GM12878 (cell line): ENCODE results near the gene CILP2. TPM values are rescaled to one million over a fixed set of nuclear protein-coding genes. Genes with fewer than 3 reads are reported as not detected.

Source experiments
- ATAC-seq: fragments of 200-7000 bp; cut with Tn5 transposase; 3 replicates; pipeline ENCODE4 v1.9.1; 2020; ENCODE audit warnings: mild to moderate bottlenecking, moderate library complexity
- BruUV-seq: library from RNA; stranded (reverse); fragments of 400-500 nt; replicated peaks from 2 replicates; lab custom pipeline; 2021; lab: Mats Ljungman, UMichigan
- CTCF ChIA-PET: fragments of 300-600 bp; sonication (Branson Sonifier 250); formaldehyde crosslinking; extraction: SDS; loops from one replicate; lab custom pipeline; 2021; ENCODE audit warnings: inconsistent platforms; lab: Yijun Ruan, JAX
- POLR2A ChIA-PET: fragments of 350-600 bp; formaldehyde crosslinking; extraction: SDS; loops from one replicate; lab custom pipeline; 2021; ENCODE audit warnings: inconsistent platforms; lab: Charles Lee
- RAD21 ChIA-PET: fragments of 300-600 bp; sonication (Branson Sonifier 250); formaldehyde crosslinking; loops from one replicate; lab custom pipeline; 2023; ENCODE audit warnings: antibody characterized with exemption; ENCODE audit not compliant: unreplicated experiment; lab: Charles Lee
- SMC1A ChIA-PET: fragments of 300-600 bp; sonication (Branson Sonifier 250); formaldehyde crosslinking; loops from one replicate; lab custom pipeline; 2023; ENCODE audit not compliant: unreplicated experiment, uncharacterized antibody; lab: Charles Lee
- DNase-seq: peaks from one replicate; pipeline ENCODE4 v3.0.0-alpha.2; 2011; ENCODE audit warnings: low read depth, low spot score
- FAIRE-seq: peaks from 3 replicates; lab custom pipeline; 2011; peaks lifted over from hg19 to GRCh38; lab: Jason Lieb, UNC
- H2AFZ ChIP-seq: 2 replicates; pipeline ENCODE4 v1.6.0; 2011; ENCODE audit warnings: low read depth, low read length, control low read depth; ENCODE audit not compliant: control insufficient read depth
- H3K27ac ChIP-seq: 2 replicates; pipeline ENCODE4 v1.5.1; 2011; ENCODE audit warnings: control low read depth; ENCODE audit not compliant: control insufficient read depth, insufficient read depth
- H3K27me3 ChIP-seq, 2 experiments: replicated peaks in 1 of 2; 2 replicates each; pipeline versions ENCODE4 v1.6.0 to v1.6.1; 2011; ENCODE audit warnings: low read length in 1 of 2; ENCODE audit not compliant: control insufficient read depth in 2 of 2, insufficient read depth in 2 of 2
- H3K36me3 ChIP-seq, 2 experiments: 2 replicates each; pipeline ENCODE4 v1.5.1; 2011; ENCODE audit warnings: low read length in 1 of 2; ENCODE audit not compliant: control insufficient read depth in 2 of 2, insufficient read depth in 2 of 2
- H3K4me1 ChIP-seq: 2 replicates; pipeline ENCODE4 v1.6.1; 2011; ENCODE audit warnings: mild to moderate bottlenecking, low read length, moderate library complexity, mixed read lengths; ENCODE audit not compliant: control insufficient read depth, insufficient read depth
- H3K4me2 ChIP-seq: 2 replicates; pipeline ENCODE4 v1.6.0; 2011; ENCODE audit warnings: control low read depth; ENCODE audit not compliant: control insufficient read depth, insufficient read depth
- H3K4me3 ChIP-seq: fragments of 200-600 bp; sonication (generic); 2 replicates; pipeline ENCODE4 v1.5.1; 2016
- H3K79me2 ChIP-seq: 2 replicates; pipeline ENCODE4 v1.6.0; 2011; ENCODE audit warnings: low read length; ENCODE audit not compliant: control insufficient read depth, insufficient read depth
- H3K9ac ChIP-seq: 2 replicates; pipeline ENCODE4 v1.8.0; 2011; ENCODE audit warnings: low read length, control low read depth, mixed read lengths; ENCODE audit not compliant: control insufficient read depth, insufficient read depth
- H3K9me3 ChIP-seq: replicated peaks from 3 replicates; pipeline ENCODE4 v1.5.1; 2011; ENCODE audit warnings: mild to moderate bottlenecking, low read length; ENCODE audit not compliant: control insufficient read depth, insufficient read depth
- H4K20me1 ChIP-seq: 2 replicates; pipeline ENCODE4 v1.6.0; 2011; ENCODE audit not compliant: control insufficient read depth, insufficient read depth
- ASH2L ChIP-seq: fragments of 300-600, 200-600 bp; sonication (generic); IDR thresholded peaks from 2 replicates; pipeline ENCODE4 v1.6.1; 2017; ENCODE audit warnings: low read depth, mild to moderate bottlenecking, borderline replicate concordance
- BCL11A ChIP-seq: IDR thresholded peaks from 2 replicates; pipeline ENCODE4 v1.6.1; 2011; ENCODE audit warnings: low read depth, low read length
- IRF4 ChIP-seq: IDR thresholded peaks from 2 replicates; pipeline ENCODE4 v1.6.1; 2011; ENCODE audit warnings: low read depth, low read length
- JUNB ChIP-seq: IDR thresholded peaks from 2 replicates; pipeline ENCODE4 v1.6.1; 2016; ENCODE audit warnings: antibody characterized with exemption, mild to moderate bottlenecking
- MAX ChIP-seq: IDR thresholded peaks from 2 replicates; pipeline ENCODE4 v1.6.1; 2012; ENCODE audit warnings: low read depth, low read length, improper control_type of control experiment
- PAX8 ChIP-seq: fragments of 450-650 bp; IDR thresholded peaks from 2 replicates; pipeline ENCODE4 v1.6.1; 2017; ENCODE audit warnings: mild to moderate bottlenecking, moderate library complexity
- SRF ChIP-seq, 2 experiments: IDR thresholded peaks; 2 replicates each; pipeline ENCODE4 v1.6.1; 2011; ENCODE audit warnings: low read depth in 2 of 2, low read length in 2 of 2, mild to moderate bottlenecking in 1 of 2, moderate library complexity in 1 of 2
- TCF12 ChIP-seq: IDR thresholded peaks from 2 replicates; pipeline ENCODE4 v1.6.1; 2011; ENCODE audit warnings: low read depth, mild to moderate bottlenecking, low read length
- ZNF24 ChIP-seq: fragments of 450-650 bp; IDR thresholded peaks from 2 replicates; pipeline ENCODE4 v1.6.1; 2017; ENCODE audit warnings: antibody characterized with exemption, mild to moderate bottlenecking
- WGBS: methylation state at CpG from one replicate; pipeline ENCODE4 v1.1.6; 2016; ENCODE audit warnings: low lambda C conversion rate; ENCODE audit not compliant: insufficient replicate concordance, insufficient coverage; ENCODE audit errors: missing lambda C conversion rate; 5-methylcytosine and 5-hydroxymethylcytosine counted together
- in situ Hi-C: fragments of 300-500 bp; cut with MboI; formaldehyde crosslinking; loops from 9 replicates; pipeline ENCODE4 v1.14.3; 2018; ENCODE audit warnings: mixed read lengths
- intact Hi-C: fragments of 100-400 bp; cut with micrococcal nuclease; formaldehyde crosslinking; loops from one replicate; pipeline ENCODE4 v1.14.2; 2022; ENCODE audit not compliant: unreplicated experiment
- polyA plus RNA-seq, 11 experiments: library from polyadenylated mRNA; depleted of rRNA in 4 of 11; unstranded in 6 of 11; stranded (reverse) in 5 of 11; fragments of >200 nt; fragmentation: Nextera tagmentation in 4 of 11; fragmentation: Illumina TruSeq in 1 of 11; extraction: Ambion mirVana in 4 of 11; extraction: Trizol in 1 of 11; gene quantifications; 1 replicate in 1 of 11; 2 replicates in 10 of 11; pipeline versions ENCODE4 v1.2.1 to v1.2.3, GENCODE V29; 2011 to 2016; ENCODE audit warnings: inconsistent platforms in 2 of 11, missing spikeins in 2 of 11, low read depth in 1 of 11
- total RNA-seq, 4 experiments: library from RNA; depleted of rRNA in 3 of 4; stranded (reverse); fragments of >200 nt in 3 of 4; fragmentation: Illumina TruSeq in 1 of 4; extraction: Trizol in 1 of 4; gene quantifications; 2 replicates each; pipeline versions ENCODE4 v1.2.1 to v1.2.3, GENCODE V29; 2013 to 2021

The CILP2 gene
- total and polyA plus RNA-seq, 10 of the 15 experiments (the other 5 are each of a cell fraction or from before 2014, with no cell fraction given), result 0.05 to 0.08 (median 0.06) TPM; not detected in 6

- SMC1A ChIA-PET, result no interaction called here
- WGBS, result 49% methylated on average over 16 of the region's 16 CpGs
- H3K27me3 ChIP-seq, result peaks cover 0 to 3% of the 10 kb centered on the region in 2 experiments; a peak in 1 of 4 replicates
- intact Hi-C loops, result no loop called here
- no peak overlapping the region for H3K9ac ChIP-seq
- TF ChIP-seq IRF4 (no peak), JUNB (no peak), ASH2L (no peak), PAX8 (no peak), TCF12 (no peak), ZNF24 (no peak), MAX (no peak)
- H3K79me2 ChIP-seq, result no peaks in the 10 kb centered on the region
- no peak overlapping the region for H3K4me3 ChIP-seq
- peaks cover 3% of the 10 kb centered on the region for H3K4me1 ChIP-seq
- POLR2A ChIA-PET, result no interaction called here
- H3K4me2 ChIP-seq, result no peak overlapping the region; the same call in 1 of the 2 replicates
- CTCF ChIA-PET, result interaction anchor here (1.6 kb wide), 2 partner anchors 9 to 13 kb away, joined by 3 to 10 read pairs; no protein-coding TSS in a partner anchor
- FAIRE-seq (no peak), ATAC-seq (no peak), DNase-seq (no peak)
- no peaks in the 10 kb centered on the region for H4K20me1 ChIP-seq
- in situ Hi-C loops, result loop anchor here (25.0 kb wide), 4 partner anchors 871 to 1496 kb away; partner anchors contain the start of genes ZNF66 and ZNF737
- RAD21 ChIA-PET, result no interaction called here
- H3K9me3 ChIP-seq, result no peaks in the 10 kb centered on the region; the same call in 2 of the 3 replicates
- no TSS peak for BruUV-seq
- no peak overlapping the region for H3K27ac ChIP-seq
- no peaks in the 10 kb centered on the region for H3K36me3 ChIP-seq
- H2AFZ ChIP-seq, result no peak overlapping the region
These were observed 3.6 kb downstream of the CILP2 start for GRCh38 chr19:19541616-19542015.

- intact Hi-C loops, result no loop called here
- WGBS, result 63% methylated on average over 11 of the region's 12 CpGs
These were observed 4.4 kb downstream of the CILP2 start for GRCh38 chr19:19542507-19542906.

More at GRCh38 chr19:19542507-19542906, 4.4 kb downstream of the CILP2 start:
- SMC1A ChIA-PET, result no interaction called here
- H2AFZ ChIP-seq, result no peak overlapping the region
- no peaks in the 10 kb centered on the region for H3K36me3 ChIP-seq
- FAIRE-seq (no peak), ATAC-seq (no peak), DNase-seq (no peak)
- peaks cover 3% of the 10 kb centered on the region for H3K4me1 ChIP-seq
- H3K27me3 ChIP-seq, result peaks cover 0 to 3% of the 10 kb centered on the region in 2 experiments; a peak in 1 of 4 replicates
- in situ Hi-C loops, result loop anchor here (25.0 kb wide), 4 partner anchors 870 to 1495 kb away; partner anchors contain the start of genes ZNF66 and ZNF737
- H3K4me2 ChIP-seq, result no peak overlapping the region
- H3K27ac ChIP-seq, result no peak overlapping the region
- H3K79me2 ChIP-seq, result no peaks in the 10 kb centered on the region
- no peak overlapping the region for H3K4me3 ChIP-seq
- BruUV-seq, result no TSS peak
- no peaks in the 10 kb centered on the region for H4K20me1 ChIP-seq
- TF ChIP-seq BCL11A, result no peak
- TF ChIP-seq SRF (IDR thresholded peaks at IDR 0.05; ENCODE audit: low read depth in 2 of 2, low read length in 2 of 2), result no peak
- no peak overlapping the region for H3K9ac ChIP-seq
- POLR2A ChIA-PET, result no interaction called here
- RAD21 ChIA-PET, result no interaction called here
- H3K9me3 ChIP-seq, result no peaks in the 10 kb centered on the region; the same call in 2 of the 3 replicates
- CTCF ChIA-PET, result interaction anchor here (0.9 to 1.0 kb wide), 3 partner anchors 9 to 102 kb away, joined by 3 to 6 read pairs (median 3); partner anchors contain the start of gene GMIP
